ENCODE data around the gene REP15.
"Not testable (repeated sequence)": the region's sequence is repeated elsewhere in the genome, so short reads cannot be mapped to it uniquely, and the experiment has no call there.

The REP15 gene

DNA sequence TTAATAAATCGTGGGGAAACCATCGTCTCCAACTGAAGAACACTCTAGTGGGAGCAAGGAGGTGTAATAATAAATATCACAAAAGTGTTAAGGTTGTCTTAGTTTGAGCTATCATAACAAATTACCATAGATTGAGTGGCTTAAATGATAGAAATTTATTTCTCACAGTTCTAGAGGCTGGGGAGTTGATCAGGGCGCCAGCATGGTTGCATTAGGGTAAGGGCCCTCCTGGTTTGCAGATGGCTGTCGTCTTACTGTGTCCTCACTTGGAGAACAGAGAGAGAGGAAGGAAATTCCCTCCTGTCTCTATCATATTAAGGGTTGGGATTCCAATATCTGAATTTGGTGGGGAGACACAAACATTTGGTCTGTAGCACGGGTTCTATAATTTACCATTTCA is 47.4 kb downstream of the REP15 start:
- TF ChIP-seq ZFX (IDR thresholded peaks at IDR 0.05; ENCODE audit: borderline replicate concordance) = no peak
- TF ChIP-seq, protein P1, sequence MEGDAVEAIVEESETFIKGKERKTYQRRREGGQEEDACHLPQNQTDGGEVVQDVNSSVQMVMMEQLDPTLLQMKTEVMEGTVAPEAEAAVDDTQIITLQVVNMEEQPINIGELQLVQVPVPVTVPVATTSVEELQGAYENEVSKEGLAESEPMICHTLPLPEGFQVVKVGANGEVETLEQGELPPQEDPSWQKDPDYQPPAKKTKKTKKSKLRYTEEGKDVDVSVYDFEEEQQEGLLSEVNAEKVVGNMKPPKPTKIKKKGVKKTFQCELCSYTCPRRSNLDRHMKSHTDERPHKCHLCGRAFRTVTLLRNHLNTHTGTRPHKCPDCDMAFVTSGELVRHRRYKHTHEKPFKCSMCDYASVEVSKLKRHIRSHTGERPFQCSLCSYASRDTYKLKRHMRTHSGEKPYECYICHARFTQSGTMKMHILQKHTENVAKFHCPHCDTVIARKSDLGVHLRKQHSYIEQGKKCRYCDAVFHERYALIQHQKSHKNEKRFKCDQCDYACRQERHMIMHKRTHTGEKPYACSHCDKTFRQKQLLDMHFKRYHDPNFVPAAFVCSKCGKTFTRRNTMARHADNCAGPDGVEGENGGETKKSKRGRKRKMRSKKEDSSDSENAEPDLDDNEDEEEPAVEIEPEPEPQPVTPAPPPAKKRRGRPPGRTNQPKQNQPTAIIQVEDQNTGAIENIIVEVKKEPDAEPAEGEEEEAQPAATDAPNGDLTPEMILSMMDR (IDR thresholded peaks at IDR 0.05) = no peak
- no peak overlapping the region for H3K27ac ChIP-seq

DNA sequence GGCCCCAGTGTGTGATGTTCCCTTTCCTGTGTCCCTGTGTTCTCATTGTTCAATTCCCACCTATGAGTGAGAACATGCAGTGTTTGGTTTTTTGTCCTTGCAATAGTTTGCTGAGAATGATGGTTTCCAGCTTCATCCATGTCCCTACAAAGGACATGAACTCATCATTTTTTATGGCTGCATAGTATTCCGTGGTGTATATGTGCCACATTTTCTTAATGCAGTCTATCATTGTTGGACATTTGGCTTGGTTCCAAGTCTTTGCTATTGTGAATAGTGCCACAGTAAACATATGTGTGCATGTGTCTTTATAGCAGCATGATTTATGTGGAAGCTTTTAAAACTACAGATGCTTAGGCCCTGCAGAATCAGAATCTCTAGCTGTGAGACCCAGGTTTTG is 49.5 kb downstream of the REP15 start:
- H3K27ac ChIP-seq = not testable (repeated sequence)
